ENCODE measurements around the gene CCT6B.

The CCT6B gene

GRCh38 chr17:34997355-34997862 lies 36.1 kb upstream of the CCT6B start:
- Histone ChIP-seq H3K4me3 (ENCODE audit: low read depth in 1 of 5, low read length in 5 of 5) (no peak overlapping the region), H3K9ac (ENCODE audit: low read length in 5 of 5) (no peak overlapping the region), H3K4me1 (ENCODE audit: control insufficient read depth in 5 of 5, insufficient read depth in 5 of 5, low read length in 5 of 5) (peaks cover 0 to 13% (median 5%) of the 10 kb centered on the region in 5 donors), H3K27me3 (ENCODE audit: control insufficient read depth in 5 of 5, insufficient read depth in 4 of 5, low read length in 5 of 5) (no peaks in the 10 kb centered on the region), H3K9me3 (ENCODE audit: control insufficient read depth in 5 of 5, low read length in 5 of 5) (no peaks in the 10 kb centered on the region), H3K36me3 (ENCODE audit: control insufficient read depth in 5 of 5, insufficient read depth in 5 of 5, low read length in 5 of 5) (peaks cover 0 to 80% (median 70%) of the 10 kb centered on the region in 5 donors), H3K27ac (ENCODE audit: low read depth, low read length) (no peak overlapping the region)

DNA sequence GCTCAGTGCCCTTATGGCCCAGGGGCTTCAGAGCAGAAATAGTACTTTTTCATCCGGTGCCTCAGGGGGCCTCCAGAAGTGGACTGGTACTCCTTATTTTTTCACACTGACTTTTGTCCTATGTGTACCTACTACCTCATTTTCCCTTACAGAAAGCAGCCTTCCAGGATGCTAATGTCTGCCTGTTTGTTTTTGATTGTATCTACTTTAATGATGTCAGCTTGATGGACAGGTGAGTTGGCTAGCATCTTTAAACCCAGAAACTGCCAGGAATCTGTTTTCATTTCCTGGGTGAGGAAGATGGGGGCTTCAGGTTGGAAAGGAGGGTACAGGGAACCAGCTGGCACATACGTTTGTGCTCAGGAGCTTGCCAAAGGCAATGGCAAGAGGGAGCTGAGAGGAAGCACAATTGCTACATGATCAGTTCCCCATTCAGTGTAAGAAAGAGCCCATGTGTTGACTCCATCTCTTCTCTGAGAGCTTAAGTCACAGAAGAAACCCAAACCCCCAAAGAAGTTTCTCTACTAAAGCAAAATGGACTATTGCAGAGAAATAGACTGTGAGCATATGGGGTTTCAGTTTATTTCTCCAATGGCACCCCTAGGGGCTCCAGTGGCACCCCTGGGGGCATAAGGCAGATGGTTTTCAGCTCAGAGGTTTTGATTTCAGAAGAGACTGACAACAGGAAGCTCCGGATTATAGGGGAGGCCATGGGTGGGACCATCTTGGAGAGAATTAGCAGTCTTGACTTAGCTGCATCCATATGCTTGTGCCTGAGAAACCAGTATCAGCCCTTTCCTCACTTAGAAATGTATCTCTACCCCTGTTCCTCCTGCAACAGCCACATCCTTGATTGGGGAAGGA lies 35.4 kb upstream of the CCT6B start:
- H3K27me3 ChIP-seq (ENCODE audit: control insufficient read depth in 5 of 5, insufficient read depth in 4 of 5, low read length in 5 of 5), result no peaks in the 10 kb centered on the region
- H3K4me3 ChIP-seq (ENCODE audit: low read depth in 1 of 5, low read length in 5 of 5), result no peak overlapping the region
- no peak overlapping the region for H3K9ac ChIP-seq (ENCODE audit: low read length in 5 of 5)
- no peaks in the 10 kb centered on the region for H3K9me3 ChIP-seq (ENCODE audit: control insufficient read depth in 5 of 5, low read length in 5 of 5)
- no peak overlapping the region for H3K27ac ChIP-seq (ENCODE audit: low read depth, low read length)
- H3K36me3 ChIP-seq (ENCODE audit: control insufficient read depth in 5 of 5, insufficient read depth in 5 of 5, low read length in 5 of 5), result peaks cover 0 to 80% (median 73%) of the 10 kb centered on the region in 5 donors
- H3K4me1 ChIP-seq (ENCODE audit: control insufficient read depth in 5 of 5, insufficient read depth in 5 of 5, low read length in 5 of 5), result peaks cover 0 to 13% (median 5%) of the 10 kb centered on the region in 5 donors

- Histone ChIP-seq H3K9me3 (ENCODE audit: control insufficient read depth in 5 of 5, low read length in 5 of 5) (no peaks in the 10 kb centered on the region), H3K4me3 (ENCODE audit: low read depth in 1 of 5, low read length in 5 of 5) (no peak overlapping the region), H3K27ac (ENCODE audit: low read depth, low read length) (no peak overlapping the region), H3K9ac (ENCODE audit: low read length in 5 of 5) (no peak overlapping the region), H3K4me1 (ENCODE audit: control insufficient read depth in 5 of 5, insufficient read depth in 5 of 5, low read length in 5 of 5) (peaks cover 0 to 11% (median 5%) of the 10 kb centered on the region in 5 donors), H3K36me3 (ENCODE audit: control insufficient read depth in 5 of 5, insufficient read depth in 5 of 5, low read length in 5 of 5) (peaks cover 9 to 77% (median 71%) of the 10 kb centered on the region in 5 donors), H3K27me3 (ENCODE audit: control insufficient read depth in 5 of 5, insufficient read depth in 4 of 5, low read length in 5 of 5) (no peaks in the 10 kb centered on the region)
Observed at GRCh38 chr17:34993031-34993430, 31.8 kb upstream of the CCT6B start.

DNA sequence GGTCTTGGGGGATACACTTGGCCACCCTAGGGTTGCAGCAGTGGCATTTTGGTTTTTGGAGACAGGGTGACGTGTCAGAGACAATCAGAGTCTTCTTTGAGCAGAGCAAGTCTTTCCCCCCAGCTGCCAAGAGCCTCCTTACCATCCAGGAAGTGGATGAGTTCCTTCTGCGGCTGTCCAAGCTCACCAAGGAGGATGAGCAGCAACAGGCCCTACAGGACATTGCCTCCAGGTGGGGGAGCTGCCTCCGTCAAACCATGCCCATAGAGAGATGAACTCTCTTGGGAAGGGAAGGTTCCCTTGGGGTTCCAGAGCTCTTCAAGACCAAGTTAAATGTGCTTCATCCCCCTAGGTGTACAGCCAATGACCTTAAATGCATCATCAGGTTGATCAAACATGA lies 30.3 kb upstream of the CCT6B start:
- Histone ChIP-seq H3K36me3 (ENCODE audit: control insufficient read depth in 5 of 5, insufficient read depth in 5 of 5, low read length in 5 of 5) (peaks cover 18 to 81% (median 72%) of the 10 kb centered on the region in 5 donors), H3K4me1 (ENCODE audit: control insufficient read depth in 5 of 5, insufficient read depth in 5 of 5, low read length in 5 of 5) (no peaks in the 10 kb centered on the region), H3K9me3 (ENCODE audit: control insufficient read depth in 5 of 5, low read length in 5 of 5) (no peaks in the 10 kb centered on the region), H3K9ac (ENCODE audit: low read length in 5 of 5) (no peak overlapping the region), H3K27me3 (ENCODE audit: control insufficient read depth in 5 of 5, insufficient read depth in 4 of 5, low read length in 5 of 5) (no peaks in the 10 kb centered on the region), H3K27ac (ENCODE audit: low read depth, low read length) (no peak overlapping the region), H3K4me3 (ENCODE audit: low read depth in 1 of 5, low read length in 5 of 5) (no peak overlapping the region)

- Histone ChIP-seq H3K27me3 (ENCODE audit: control insufficient read depth in 5 of 5, insufficient read depth in 4 of 5, low read length in 5 of 5) (no peaks in the 10 kb centered on the region), H3K4me1 (ENCODE audit: control insufficient read depth in 5 of 5, insufficient read depth in 5 of 5, low read length in 5 of 5) (no peaks in the 10 kb centered on the region), H3K9ac (ENCODE audit: low read length in 5 of 5) (no peak overlapping the region), H3K9me3 (ENCODE audit: control insufficient read depth in 5 of 5, low read length in 5 of 5) (no peaks in the 10 kb centered on the region), H3K27ac (ENCODE audit: low read depth, low read length) (no peak overlapping the region), H3K36me3 (ENCODE audit: control insufficient read depth in 5 of 5, insufficient read depth in 5 of 5, low read length in 5 of 5) (peaks cover 19 to 78% (median 71%) of the 10 kb centered on the region in 5 donors), H3K4me3 (ENCODE audit: low read depth in 1 of 5, low read length in 5 of 5) (no peak overlapping the region)
Observed at GRCh38 chr17:34990921-34991365, 29.7 kb upstream of the CCT6B start.

- Histone ChIP-seq H3K4me1 (ENCODE audit: control insufficient read depth in 5 of 5, insufficient read depth in 5 of 5, low read length in 5 of 5) (no peaks in the 10 kb centered on the region), H3K27me3 (ENCODE audit: control insufficient read depth in 5 of 5, insufficient read depth in 4 of 5, low read length in 5 of 5) (no peaks in the 10 kb centered on the region), H3K36me3 (ENCODE audit: control insufficient read depth in 5 of 5, insufficient read depth in 5 of 5, low read length in 5 of 5) (peaks cover 19 to 64% (median 61%) of the 10 kb centered on the region in 5 donors), H3K27ac (ENCODE audit: low read depth, low read length) (no peak overlapping the region), H3K4me3 (ENCODE audit: low read depth in 1 of 5, low read length in 5 of 5) (no peak overlapping the region), H3K9ac (ENCODE audit: low read length in 5 of 5) (no peak overlapping the region), H3K9me3 (ENCODE audit: control insufficient read depth in 5 of 5, low read length in 5 of 5) (no peaks in the 10 kb centered on the region)
Observed at GRCh38 chr17:34989473-34989872, 28.2 kb upstream of the CCT6B start.

GRCh38 chr17:34988644-34989043 lies 27.4 kb upstream of the CCT6B start:
- H3K36me3 ChIP-seq (ENCODE audit: control insufficient read depth in 5 of 5, insufficient read depth in 5 of 5, low read length in 5 of 5), result peaks cover 19 to 55% (median 53%) of the 10 kb centered on the region in 5 donors
- H3K4me1 ChIP-seq (ENCODE audit: control insufficient read depth in 5 of 5, insufficient read depth in 5 of 5, low read length in 5 of 5), result no peaks in the 10 kb centered on the region
- H3K9ac ChIP-seq (ENCODE audit: low read length in 5 of 5), result no peak overlapping the region
- no peaks in the 10 kb centered on the region for H3K9me3 ChIP-seq (ENCODE audit: control insufficient read depth in 5 of 5, low read length in 5 of 5)
- H3K27me3 ChIP-seq (ENCODE audit: control insufficient read depth in 5 of 5, insufficient read depth in 4 of 5, low read length in 5 of 5), result no peaks in the 10 kb centered on the region
- no peak overlapping the region for H3K27ac ChIP-seq (ENCODE audit: low read depth, low read length)
- H3K4me3 ChIP-seq (ENCODE audit: low read depth in 1 of 5, low read length in 5 of 5), result no peak overlapping the region

- no peak overlapping the region for H3K4me3 ChIP-seq (ENCODE audit: low read depth in 1 of 5, low read length in 5 of 5)
- no peaks in the 10 kb centered on the region for H3K4me1 ChIP-seq (ENCODE audit: control insufficient read depth in 5 of 5, insufficient read depth in 5 of 5, low read length in 5 of 5)
- no peaks in the 10 kb centered on the region for H3K27me3 ChIP-seq (ENCODE audit: control insufficient read depth in 5 of 5, insufficient read depth in 4 of 5, low read length in 5 of 5)
- H3K9me3 ChIP-seq (ENCODE audit: control insufficient read depth in 5 of 5, low read length in 5 of 5), result no peaks in the 10 kb centered on the region
- H3K9ac ChIP-seq (ENCODE audit: low read length in 5 of 5), result peak overlapping the region in 1 of 5 donors; percentile 13
- H3K27ac ChIP-seq (ENCODE audit: low read depth, low read length), result no peak overlapping the region
- peaks cover 19 to 47% (median 41%) of the 10 kb centered on the region in 5 donors for H3K36me3 ChIP-seq (ENCODE audit: control insufficient read depth in 5 of 5, insufficient read depth in 5 of 5, low read length in 5 of 5)
Observed at GRCh38 chr17:34987232-34987631, 26.0 kb upstream of the CCT6B start.

- Histone ChIP-seq H3K27me3 (ENCODE audit: control insufficient read depth in 5 of 5, insufficient read depth in 4 of 5, low read length in 5 of 5) (no peaks in the 10 kb centered on the region), H3K27ac (ENCODE audit: low read depth, low read length) (peak overlapping the region; percentile 98), H3K36me3 (ENCODE audit: control insufficient read depth in 5 of 5, insufficient read depth in 5 of 5, low read length in 5 of 5) (peaks cover 2 to 9% (median 6%) of the 10 kb centered on the region in 5 donors), H3K9ac (ENCODE audit: low read length in 5 of 5) (peak overlapping the region; percentile 95 to 99 (median 97)), H3K4me1 (ENCODE audit: control insufficient read depth in 5 of 5, insufficient read depth in 5 of 5, low read length in 5 of 5) (peaks cover 4 to 20% (median 17%) of the 10 kb centered on the region in 5 donors), H3K9me3 (ENCODE audit: control insufficient read depth in 5 of 5, low read length in 5 of 5) (no peaks in the 10 kb centered on the region), H3K4me3 (ENCODE audit: low read depth in 1 of 5, low read length in 5 of 5) (peak overlapping the region; percentile 72 to 82 (median 77))
Observed at GRCh38 chr17:34981538-34982241, 20.4 kb upstream of the CCT6B start.

All from subcutaneous abdominal adipose tissue (tissue), 5 donors.